ENCODE data around the gene TBX4. TPM values are rescaled to one million over a fixed set of nuclear protein-coding genes. Genes with fewer than 3 reads are reported as not detected.

TBX4 gene
- total RNA-seq, 1 experiment from 2014 or later: not detected

DNA sequence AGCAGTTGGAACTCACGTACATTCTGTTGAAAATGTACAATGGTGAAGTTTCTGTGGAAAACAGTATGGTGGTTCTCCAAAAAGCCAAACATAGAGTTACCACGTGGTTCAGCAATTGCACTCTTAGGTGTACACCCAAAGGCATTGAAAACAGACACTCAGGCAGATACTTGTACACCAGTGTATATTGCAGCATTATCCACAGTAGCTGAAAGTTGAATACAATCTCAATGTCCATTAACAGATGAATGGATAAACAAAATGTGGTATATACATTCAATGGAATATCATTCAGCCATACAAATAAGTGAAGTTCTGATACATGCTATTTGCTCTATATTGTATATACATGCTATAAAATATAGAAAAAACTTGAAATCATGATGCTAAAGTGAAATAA is 29.4 kb upstream of the TBX4 start:
- no peaks in the 10 kb centered on the region for H3K36me3 Mint-ChIP-seq (ENCODE audit: insufficient read depth, unreplicated experiment)
- no peaks in the 10 kb centered on the region for H3K4me1 Mint-ChIP-seq (ENCODE audit: low read depth, unreplicated experiment)
- no peak overlapping the region for H3K27ac Mint-ChIP-seq (ENCODE audit: unreplicated experiment)
- intact Hi-C loops (cut with micrococcal nuclease; ENCODE audit: unreplicated experiment): no loop called here
- no peak overlapping the region for H3K4me3 Mint-ChIP-seq (ENCODE audit: low read depth, unreplicated experiment)
- TF ChIP-seq, protein P1, sequence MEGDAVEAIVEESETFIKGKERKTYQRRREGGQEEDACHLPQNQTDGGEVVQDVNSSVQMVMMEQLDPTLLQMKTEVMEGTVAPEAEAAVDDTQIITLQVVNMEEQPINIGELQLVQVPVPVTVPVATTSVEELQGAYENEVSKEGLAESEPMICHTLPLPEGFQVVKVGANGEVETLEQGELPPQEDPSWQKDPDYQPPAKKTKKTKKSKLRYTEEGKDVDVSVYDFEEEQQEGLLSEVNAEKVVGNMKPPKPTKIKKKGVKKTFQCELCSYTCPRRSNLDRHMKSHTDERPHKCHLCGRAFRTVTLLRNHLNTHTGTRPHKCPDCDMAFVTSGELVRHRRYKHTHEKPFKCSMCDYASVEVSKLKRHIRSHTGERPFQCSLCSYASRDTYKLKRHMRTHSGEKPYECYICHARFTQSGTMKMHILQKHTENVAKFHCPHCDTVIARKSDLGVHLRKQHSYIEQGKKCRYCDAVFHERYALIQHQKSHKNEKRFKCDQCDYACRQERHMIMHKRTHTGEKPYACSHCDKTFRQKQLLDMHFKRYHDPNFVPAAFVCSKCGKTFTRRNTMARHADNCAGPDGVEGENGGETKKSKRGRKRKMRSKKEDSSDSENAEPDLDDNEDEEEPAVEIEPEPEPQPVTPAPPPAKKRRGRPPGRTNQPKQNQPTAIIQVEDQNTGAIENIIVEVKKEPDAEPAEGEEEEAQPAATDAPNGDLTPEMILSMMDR (IDR thresholded peaks at IDR 0.05; ENCODE audit: unreplicated experiment): no peak
- CTCF ChIA-PET: no interaction called here
- no TSS peak for BruUV-seq (replicated peaks)
- peaks cover 44% of the 10 kb centered on the region for H3K27me3 Mint-ChIP-seq (ENCODE audit: unreplicated experiment)
- DNase-seq: no peak
- no peaks in the 10 kb centered on the region for H3K9me3 Mint-ChIP-seq (ENCODE audit: low read depth, unreplicated experiment)

DNA sequence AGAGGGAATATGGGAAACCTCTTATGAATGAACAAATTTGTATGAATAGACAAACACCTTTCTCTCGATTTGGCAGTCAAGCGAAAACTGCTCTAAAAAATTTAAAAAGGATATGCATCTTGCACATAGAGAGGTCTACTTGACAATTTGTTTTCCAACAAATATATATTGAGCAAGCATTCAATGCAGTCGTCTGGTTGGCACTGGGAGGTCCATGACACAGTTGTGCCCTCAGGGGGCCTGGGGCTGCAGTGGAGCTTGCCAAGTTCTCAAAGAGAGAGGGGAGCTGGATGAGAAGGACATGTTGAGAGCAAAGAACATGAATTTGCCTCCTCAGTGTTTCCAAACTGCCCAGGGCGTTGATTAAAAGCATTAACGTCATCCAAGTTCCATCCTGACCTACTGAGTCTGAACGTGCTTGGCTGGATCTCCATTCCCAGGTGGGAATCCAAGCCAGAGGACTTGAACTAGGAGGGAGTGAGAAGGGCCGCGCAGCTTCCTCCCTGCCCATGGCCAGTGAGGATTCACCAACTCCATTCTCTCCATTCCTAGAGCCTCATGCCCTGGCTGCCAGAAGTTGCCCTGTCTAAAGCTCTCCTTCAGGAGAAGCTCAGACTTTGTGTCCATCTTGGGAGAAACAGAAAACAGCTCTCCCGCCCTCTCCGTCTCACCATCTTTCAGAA is 28.1 kb upstream of the TBX4 start:
- no peak for DNase-seq
- H3K36me3 Mint-ChIP-seq (ENCODE audit: insufficient read depth, unreplicated experiment): no peaks in the 10 kb centered on the region
- H3K4me1 Mint-ChIP-seq (ENCODE audit: low read depth, unreplicated experiment): no peaks in the 10 kb centered on the region
- H3K27me3 Mint-ChIP-seq (ENCODE audit: unreplicated experiment): peaks cover 37% of the 10 kb centered on the region
- TF ChIP-seq, protein P1 (IDR thresholded peaks at IDR 0.05; ENCODE audit: unreplicated experiment): no peak
- no peak overlapping the region for H3K27ac Mint-ChIP-seq (ENCODE audit: unreplicated experiment)
- no peak overlapping the region for H3K4me3 Mint-ChIP-seq (ENCODE audit: low read depth, unreplicated experiment)
- CTCF ChIA-PET: no interaction called here
- H3K9me3 Mint-ChIP-seq (ENCODE audit: low read depth, unreplicated experiment): no peaks in the 10 kb centered on the region
- intact Hi-C loops (cut with micrococcal nuclease; ENCODE audit: unreplicated experiment): no loop called here
- BruUV-seq (replicated peaks): no TSS peak

- TF ChIP-seq, protein P1 (IDR thresholded peaks at IDR 0.05; ENCODE audit: unreplicated experiment): no peak
- H3K9me3 Mint-ChIP-seq (ENCODE audit: low read depth, unreplicated experiment): no peaks in the 10 kb centered on the region
- H3K4me3 Mint-ChIP-seq (ENCODE audit: low read depth, unreplicated experiment): no peak overlapping the region
- H3K4me1 Mint-ChIP-seq (ENCODE audit: low read depth, unreplicated experiment): no peaks in the 10 kb centered on the region
- BruUV-seq (replicated peaks): no TSS peak
- H3K36me3 Mint-ChIP-seq (ENCODE audit: insufficient read depth, unreplicated experiment): no peaks in the 10 kb centered on the region
- H3K27me3 Mint-ChIP-seq (ENCODE audit: unreplicated experiment): peaks cover 19% of the 10 kb centered on the region
- CTCF ChIA-PET: interaction anchor here (0.7 kb wide), 1 partner anchor 135 kb away, joined by 3 read pairs; no protein-coding TSS in a partner anchor
- H3K27ac Mint-ChIP-seq (ENCODE audit: unreplicated experiment): no peak overlapping the region
- intact Hi-C loops (cut with micrococcal nuclease; ENCODE audit: unreplicated experiment): no loop called here
- DNase-seq: no peak
These were observed 26.3 kb upstream of the TBX4 start for GRCh38 chr17:61425682-61426481.

- Mint-ChIP-seq H3K4me3 (ENCODE audit: low read depth, unreplicated experiment) (no peak overlapping the region), H3K9me3 (ENCODE audit: low read depth, unreplicated experiment) (no peaks in the 10 kb centered on the region), H3K27me3 (ENCODE audit: unreplicated experiment) (peaks cover 11% of the 10 kb centered on the region), H3K27ac (ENCODE audit: unreplicated experiment) (no peak overlapping the region), H3K36me3 (ENCODE audit: insufficient read depth, unreplicated experiment) (no peaks in the 10 kb centered on the region), H3K4me1 (ENCODE audit: low read depth, unreplicated experiment) (no peaks in the 10 kb centered on the region)
- DNase-seq: no peak
- CTCF ChIA-PET: interaction anchor here (0.7 kb wide), 1 partner anchor 134 kb away, joined by 3 read pairs; no protein-coding TSS in a partner anchor
- intact Hi-C loops (cut with micrococcal nuclease; ENCODE audit: unreplicated experiment): no loop called here
- BruUV-seq (replicated peaks): no TSS peak
- TF ChIP-seq, protein P1 (IDR thresholded peaks at IDR 0.05; ENCODE audit: unreplicated experiment): no peak
These were observed 25.5 kb upstream of the TBX4 start for GRCh38 chr17:61426482-61427304.
